Measurements from ENCODE around the gene UGDH.

Gene UGDH

GRCh38 chr4:39565878-39566600 lies 38.8 kb upstream of the UGDH start:
- TF ChIP-seq EZH2phosphoT487 (IDR thresholded peaks at IDR 0.05; ENCODE audit: borderline replicate concordance, low read length) (no peak), CTCF (IDR thresholded peaks at IDR 0.05; ENCODE audit: low read depth, low read length, poor library complexity, severe bottlenecking) (no peak)
- Histone ChIP-seq H3K4me1 (ENCODE audit: control insufficient read depth, low read length) (no peaks in the 10 kb centered on the region), H4K20me1 (ENCODE audit: control insufficient read depth, insufficient read depth, low read depth, low read length) (no peaks in the 10 kb centered on the region), H3K4me3 (ENCODE audit: low read length) (no peak overlapping the region), H3K4me2 (ENCODE audit: low read length) (no peak overlapping the region), H3K9me3 (ENCODE audit: control insufficient read depth, insufficient read depth, low read length) (no peaks in the 10 kb centered on the region), H3K36me3 (ENCODE audit: control insufficient read depth, low read length) (peaks cover 73% of the 10 kb centered on the region), H3K27ac (ENCODE audit: low read depth, low read length) (no peak overlapping the region), H3K27me3 (ENCODE audit: control insufficient read depth, low read length) (no peaks in the 10 kb centered on the region), H3K79me2 (ENCODE audit: control insufficient read depth, low read length) (peaks cover 41% of the 10 kb centered on the region), H3K9me2 (replicated peaks; ENCODE audit: control insufficient read depth, low read length) (no peaks in the 10 kb centered on the region), H3F3A (ENCODE audit: control insufficient read depth, insufficient read depth) (peaks cover 4% of the 10 kb centered on the region)

GRCh38 chr4:39563346-39563847 lies 36.2 kb upstream of the UGDH start:
- Histone ChIP-seq H3F3A (ENCODE audit: control insufficient read depth, insufficient read depth) (0 out of 2 replicates have a peak, but pooled peaks cover 4% of the 10 kb centered on the region), H3K4me1 (ENCODE audit: control insufficient read depth, low read length) (no peaks in the 10 kb centered on the region), H3K9me3 (ENCODE audit: control insufficient read depth, insufficient read depth, low read length) (no peaks in the 10 kb centered on the region), H3K36me3 (ENCODE audit: control insufficient read depth, low read length) (peaks cover 67% of the 10 kb centered on the region), H4K20me1 (ENCODE audit: control insufficient read depth, insufficient read depth, low read depth, low read length) (no peaks in the 10 kb centered on the region), H3K27me3 (ENCODE audit: control insufficient read depth, low read length) (no peaks in the 10 kb centered on the region), H3K4me3 (ENCODE audit: low read length) (no peak overlapping the region), H3K4me2 (ENCODE audit: low read length) (no peak overlapping the region), H3K79me2 (ENCODE audit: control insufficient read depth, low read length) (peaks cover 28% of the 10 kb centered on the region), H3K9me2 (replicated peaks; ENCODE audit: control insufficient read depth, low read length) (no peaks in the 10 kb centered on the region), H3K27ac (ENCODE audit: low read depth, low read length) (no peak overlapping the region)
- no peak for TF ChIP-seq EZH2phosphoT487 (IDR thresholded peaks at IDR 0.05; ENCODE audit: borderline replicate concordance, low read length)
- no peak for TF ChIP-seq CTCF (IDR thresholded peaks at IDR 0.05; ENCODE audit: low read depth, low read length, poor library complexity, severe bottlenecking)

- H4K20me1 ChIP-seq (ENCODE audit: control insufficient read depth, insufficient read depth, low read depth, low read length): no peaks in the 10 kb centered on the region
- H3K4me3 ChIP-seq (ENCODE audit: low read length): no peak overlapping the region
- no peak overlapping the region for H3K4me2 ChIP-seq (ENCODE audit: low read length)
- no peak overlapping the region for H3K27ac ChIP-seq (ENCODE audit: low read depth, low read length)
- H3K9me3 ChIP-seq (ENCODE audit: control insufficient read depth, insufficient read depth, low read length): no peaks in the 10 kb centered on the region
- peaks cover 26% of the 10 kb centered on the region for H3K79me2 ChIP-seq (ENCODE audit: control insufficient read depth, low read length)
- H3F3A ChIP-seq (ENCODE audit: control insufficient read depth, insufficient read depth): peaks cover 8% of the 10 kb centered on the region
- TF ChIP-seq CTCF (IDR thresholded peaks at IDR 0.05; ENCODE audit: low read depth, low read length, poor library complexity, severe bottlenecking): no peak
- TF ChIP-seq EZH2phosphoT487 (IDR thresholded peaks at IDR 0.05; ENCODE audit: borderline replicate concordance, low read length): no peak
- H3K9me2 ChIP-seq (replicated peaks; ENCODE audit: control insufficient read depth, low read length): no peaks in the 10 kb centered on the region
- no peaks in the 10 kb centered on the region for H3K27me3 ChIP-seq (ENCODE audit: control insufficient read depth, low read length)
- H3K4me1 ChIP-seq (ENCODE audit: control insufficient read depth, low read length): no peaks in the 10 kb centered on the region
- H3K36me3 ChIP-seq (ENCODE audit: control insufficient read depth, low read length): peaks cover 67% of the 10 kb centered on the region
Observed at GRCh38 chr4:39562792-39563191, 35.6 kb upstream of the UGDH start.

All from DOHH2 (cell line).